ENCODE results near the gene TTF1. TPM values are rescaled to one million over a fixed set of nuclear protein-coding genes. Genes with fewer than 3 reads are reported as not detected.

TTF1 gene
- total RNA-seq, 4 donors from 2014 or later, result 5.6 to 16.5 (median 10.3) TPM

DNA sequence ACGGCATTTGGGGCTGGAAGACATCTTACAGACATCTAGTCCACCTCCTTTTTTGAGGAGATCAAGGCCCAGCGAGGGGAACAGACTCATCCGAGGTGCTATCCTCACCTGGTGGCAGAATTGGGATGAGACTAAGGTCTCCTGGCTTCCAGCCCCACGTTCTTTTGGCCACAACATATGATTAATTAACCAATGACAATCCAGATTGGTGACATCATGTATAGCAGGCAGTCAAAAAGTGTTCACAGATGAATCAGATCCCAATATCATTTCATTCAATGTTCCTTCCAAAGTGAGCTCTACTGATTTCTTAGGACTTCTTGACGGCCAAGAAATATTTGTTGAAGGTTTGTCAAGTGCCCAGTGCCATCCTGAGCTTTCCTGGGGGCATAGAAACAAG is 7.3 kb upstream of the TTF1 start:
- no peaks in the 10 kb centered on the region for H3K9me3 ChIP-seq
- H3K36me3 ChIP-seq, result no peaks in the 10 kb centered on the region
- H3K27ac ChIP-seq, result no peak overlapping the region
- intact Hi-C loops (cut with DNase I; ENCODE audit: low total_unique reads), result no loop called here
- DNase-seq, result no peak
- H3K27me3 ChIP-seq, result peaks cover 7 to 41% of the 10 kb centered on the region in 2 donors
- H3K4me1 ChIP-seq, result peaks cover 0 to 7% of the 10 kb centered on the region in 2 donors
- no peak overlapping the region for H3K4me3 ChIP-seq
- no peak for TF ChIP-seq POLR2A (IDR thresholded peaks at IDR 0.05)
- TF ChIP-seq, protein P1, sequence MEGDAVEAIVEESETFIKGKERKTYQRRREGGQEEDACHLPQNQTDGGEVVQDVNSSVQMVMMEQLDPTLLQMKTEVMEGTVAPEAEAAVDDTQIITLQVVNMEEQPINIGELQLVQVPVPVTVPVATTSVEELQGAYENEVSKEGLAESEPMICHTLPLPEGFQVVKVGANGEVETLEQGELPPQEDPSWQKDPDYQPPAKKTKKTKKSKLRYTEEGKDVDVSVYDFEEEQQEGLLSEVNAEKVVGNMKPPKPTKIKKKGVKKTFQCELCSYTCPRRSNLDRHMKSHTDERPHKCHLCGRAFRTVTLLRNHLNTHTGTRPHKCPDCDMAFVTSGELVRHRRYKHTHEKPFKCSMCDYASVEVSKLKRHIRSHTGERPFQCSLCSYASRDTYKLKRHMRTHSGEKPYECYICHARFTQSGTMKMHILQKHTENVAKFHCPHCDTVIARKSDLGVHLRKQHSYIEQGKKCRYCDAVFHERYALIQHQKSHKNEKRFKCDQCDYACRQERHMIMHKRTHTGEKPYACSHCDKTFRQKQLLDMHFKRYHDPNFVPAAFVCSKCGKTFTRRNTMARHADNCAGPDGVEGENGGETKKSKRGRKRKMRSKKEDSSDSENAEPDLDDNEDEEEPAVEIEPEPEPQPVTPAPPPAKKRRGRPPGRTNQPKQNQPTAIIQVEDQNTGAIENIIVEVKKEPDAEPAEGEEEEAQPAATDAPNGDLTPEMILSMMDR (IDR thresholded peaks at IDR 0.05), result no peak

DNA sequence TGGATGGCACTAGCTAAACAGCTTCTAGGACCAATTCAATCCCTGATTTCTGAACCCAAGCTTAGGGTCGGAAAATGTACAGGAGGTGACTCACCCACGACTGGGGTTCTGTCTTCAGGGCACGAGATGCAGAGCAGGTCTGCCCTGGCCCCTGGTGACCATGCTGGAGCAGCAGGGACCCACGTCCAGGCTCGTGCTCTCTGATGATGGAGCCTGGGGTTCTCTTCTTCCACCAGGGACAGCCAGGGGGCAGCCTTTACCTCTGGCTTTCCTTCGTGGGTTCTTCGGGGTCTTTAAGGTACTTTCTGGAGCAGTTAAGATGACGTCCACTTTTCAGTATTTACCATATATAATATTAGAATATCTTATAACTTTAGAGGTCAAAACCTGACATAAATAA is 5.4 kb upstream of the TTF1 start:
- no peak overlapping the region for H3K27ac ChIP-seq
- H3K9me3 ChIP-seq, result no peaks in the 10 kb centered on the region
- no peak for DNase-seq
- peaks cover 0 to 7% of the 10 kb centered on the region in 2 donors for H3K4me1 ChIP-seq
- no peak overlapping the region for H3K4me3 ChIP-seq
- H3K36me3 ChIP-seq, result no peaks in the 10 kb centered on the region
- peaks cover 7 to 34% of the 10 kb centered on the region in 2 donors for H3K27me3 ChIP-seq
- no peak for TF ChIP-seq POLR2A (IDR thresholded peaks at IDR 0.05)
- TF ChIP-seq, protein P1 (IDR thresholded peaks at IDR 0.05), result peak in 2 of 4 experiments; percentile 18 to 35
- intact Hi-C loops (cut with DNase I; ENCODE audit: low total_unique reads), result no loop called here

DNA sequence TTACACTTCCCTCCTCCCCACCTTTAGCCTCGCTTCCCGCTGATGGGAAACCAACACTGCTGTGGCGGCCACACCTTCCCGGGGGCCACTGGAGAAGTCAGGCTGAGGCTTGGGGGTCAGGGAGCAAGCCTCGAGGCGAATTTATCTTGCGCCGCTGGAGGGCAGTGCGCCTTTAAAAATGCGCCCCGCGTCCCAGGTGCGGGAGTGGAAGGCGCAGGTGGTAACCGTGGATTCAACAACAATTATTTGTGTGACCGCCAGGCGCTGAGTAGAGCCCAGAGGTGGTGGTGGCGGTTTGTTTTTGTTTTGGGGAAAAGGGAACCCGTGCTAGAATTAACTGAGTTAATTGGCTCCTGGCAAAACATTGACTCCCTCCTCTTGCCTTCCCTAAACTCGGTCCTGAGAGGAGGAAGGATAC is 4.5 kb upstream of the TTF1 start:
- no peak overlapping the region for H3K4me3 ChIP-seq

DNA sequence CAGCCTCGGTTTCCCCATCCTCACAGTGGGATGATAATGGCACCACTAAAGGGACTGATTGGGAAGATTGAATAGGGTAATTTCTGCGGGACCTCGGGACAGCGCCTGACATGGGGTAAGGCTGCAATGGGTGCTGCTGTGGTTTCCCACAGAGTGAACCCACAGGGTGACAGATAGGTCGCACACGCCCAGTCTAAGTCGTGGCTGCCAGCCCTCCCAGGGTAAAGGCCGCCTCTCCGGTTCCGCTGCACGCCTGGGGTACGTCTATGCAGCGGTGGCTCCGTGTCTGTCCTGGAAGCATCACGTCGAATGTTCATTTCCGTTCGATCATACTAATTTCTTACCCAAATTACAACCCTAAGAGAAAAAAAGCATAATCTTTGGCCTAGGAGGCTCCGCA is 4.0 kb upstream of the TTF1 start:
- Histone ChIP-seq H3K4me3 (peak overlapping the region in 1 of 2 donors; percentile 40), H3K9me3 (no peaks in the 10 kb centered on the region), H3K27me3 (peaks cover 7 to 31% of the 10 kb centered on the region in 2 donors), H3K36me3 (no peaks in the 10 kb centered on the region), H3K27ac (no peak overlapping the region), H3K4me1 (peaks cover 0 to 12% of the 10 kb centered on the region in 2 donors)
- DNase-seq, result no peak
- intact Hi-C loops (cut with DNase I; ENCODE audit: low total_unique reads), result no loop called here
- TF ChIP-seq, protein P1 (IDR thresholded peaks at IDR 0.05), result no peak
- no peak for TF ChIP-seq POLR2A (IDR thresholded peaks at IDR 0.05)

More for the DNA sequence above, 4.5 kb upstream of the TTF1 start:
- intact Hi-C loops (cut with DNase I; ENCODE audit: low total_unique reads), result no loop called here
- Histone ChIP-seq H3K27me3 (peaks cover 7 to 34% of the 10 kb centered on the region in 2 donors), H3K9me3 (no peaks in the 10 kb centered on the region), H3K36me3 (no peaks in the 10 kb centered on the region), H3K27ac (no peak overlapping the region), H3K4me1 (peaks cover 0 to 7% of the 10 kb centered on the region in 2 donors)
- TF ChIP-seq, protein P1 (IDR thresholded peaks at IDR 0.05), result peak in 3 of 4 experiments; percentile 46 to 63 (median 48)
- TF ChIP-seq POLR2A (IDR thresholded peaks at IDR 0.05), result no peak
- DNase-seq, result peak in 1 of 2 donors; percentile 26

DNA sequence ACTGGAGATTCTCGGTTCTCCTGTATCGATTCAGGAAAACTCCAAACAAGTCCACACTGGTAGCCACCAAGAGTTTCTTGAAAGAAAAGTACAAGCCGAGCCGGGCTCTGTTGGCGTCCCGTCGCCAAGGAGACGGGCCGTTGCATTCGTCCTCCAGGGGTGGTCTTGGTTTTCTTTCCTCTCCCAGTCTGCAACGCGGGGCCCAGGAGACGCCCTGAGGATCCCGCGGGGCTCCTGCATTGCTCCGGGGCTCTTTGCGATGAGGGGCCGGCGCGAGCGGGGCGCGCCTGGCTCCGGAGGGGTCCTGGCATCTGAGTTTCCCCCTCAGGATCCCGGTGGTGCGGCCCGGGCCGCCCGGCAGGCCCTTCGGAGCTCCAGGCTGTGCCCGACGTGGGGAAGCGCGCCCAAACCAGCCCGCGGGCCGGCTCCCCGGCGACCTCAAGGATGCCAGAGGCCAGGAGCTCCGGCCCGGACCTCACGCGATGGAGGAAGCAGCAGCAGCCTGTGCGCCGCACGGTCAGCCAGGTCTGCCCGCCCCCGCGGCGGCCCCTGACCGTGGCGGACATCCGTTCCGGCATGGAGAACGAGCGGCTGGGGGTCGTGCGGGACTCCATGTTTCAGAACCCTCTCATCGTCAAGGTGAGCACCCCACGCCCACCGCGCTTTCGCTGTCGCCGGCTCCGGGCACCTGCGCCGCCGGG is 3.3 kb upstream of the TTF1 start, which contains the start of gene CFAP77:
CFAP77 (plus strand) TSS at position 384 of the 701 bp plus-strand sequence; CDS start at position 445, 61 bp downstream.
- no peak for TF ChIP-seq POLR2A (IDR thresholded peaks at IDR 0.05)
- TF ChIP-seq, protein P1 (IDR thresholded peaks at IDR 0.05), result no peak
- Histone ChIP-seq H3K4me3 (peak within 1 kb of the TSS; percentile 12 to 40), H3K9me3 (no peaks in the 10 kb centered on the region), H3K27ac (no peak within 1 kb of the TSS), H3K27me3 (peaks cover 7 to 27% of the 10 kb centered on the region in 2 donors), H3K4me1 (peaks cover 0 to 13% of the 10 kb centered on the region in 2 donors), H3K36me3 (no peaks in the 10 kb centered on the region)
- intact Hi-C loops (cut with DNase I; ENCODE audit: low total_unique reads), result no loop called here
- peak in 1 of 2 donors; percentile 26 for DNase-seq

Measured in uterus (tissue), 4 donors.